ENCODE data around the gene S100A16. TPM values are rescaled to one million over a fixed set of nuclear protein-coding genes. Genes with fewer than 3 reads are reported as not detected.
A peak's percentile ranks its signal among the peaks of the same experiment; 100 is the strongest.

S100A16 gene
- total RNA-seq, 1 donor from 2014 or later: 143 TPM

GRCh38 chr1:153649137-153649862 lies 36.4 kb upstream of the S100A16 start:
- Mint-ChIP-seq H3K4me1 (ENCODE audit: unreplicated experiment) (peaks cover 6% of the 10 kb centered on the region), H3K27ac (ENCODE audit: unreplicated experiment) (peak overlapping the region; percentile 52), H3K9me3 (ENCODE audit: unreplicated experiment) (no peaks in the 10 kb centered on the region), H3K27me3 (ENCODE audit: unreplicated experiment) (no peaks in the 10 kb centered on the region), H3K36me3 (ENCODE audit: unreplicated experiment) (peaks cover 23% of the 10 kb centered on the region), H3K4me3 (ENCODE audit: unreplicated experiment) (no peak overlapping the region)
- TF ChIP-seq CTCF (IDR thresholded peaks at IDR 0.05): no peak
- DNase-seq (ENCODE audit: extremely low spot score, unreplicated experiment): no peak

GRCh38 chr1:153648000-153648643 lies 35.2 kb upstream of the S100A16 start:
- H3K27ac Mint-ChIP-seq (ENCODE audit: unreplicated experiment): no peak overlapping the region
- peaks cover 6% of the 10 kb centered on the region for H3K4me1 Mint-ChIP-seq (ENCODE audit: unreplicated experiment)
- H3K36me3 Mint-ChIP-seq (ENCODE audit: unreplicated experiment): peaks cover 34% of the 10 kb centered on the region
- DNase-seq (ENCODE audit: extremely low spot score, unreplicated experiment): no peak
- no peaks in the 10 kb centered on the region for H3K9me3 Mint-ChIP-seq (ENCODE audit: unreplicated experiment)
- no peaks in the 10 kb centered on the region for H3K27me3 Mint-ChIP-seq (ENCODE audit: unreplicated experiment)
- no peak for TF ChIP-seq CTCF (IDR thresholded peaks at IDR 0.05)
- no peak overlapping the region for H3K4me3 Mint-ChIP-seq (ENCODE audit: unreplicated experiment)

- no peaks in the 10 kb centered on the region for H3K27me3 Mint-ChIP-seq (ENCODE audit: unreplicated experiment)
- peaks cover 37% of the 10 kb centered on the region for H3K36me3 Mint-ChIP-seq (ENCODE audit: unreplicated experiment)
- peaks cover 6% of the 10 kb centered on the region for H3K4me1 Mint-ChIP-seq (ENCODE audit: unreplicated experiment)
- TF ChIP-seq CTCF (IDR thresholded peaks at IDR 0.05): no peak
- H3K4me3 Mint-ChIP-seq (ENCODE audit: unreplicated experiment): no peak overlapping the region
- DNase-seq (ENCODE audit: extremely low spot score, unreplicated experiment): no peak
- peak overlapping the region; percentile 73 for H3K27ac Mint-ChIP-seq (ENCODE audit: unreplicated experiment)
- H3K9me3 Mint-ChIP-seq (ENCODE audit: unreplicated experiment): no peaks in the 10 kb centered on the region
These were observed 34.4 kb upstream of the S100A16 start for GRCh38 chr1:153647346-153647714.

- no peaks in the 10 kb centered on the region for H3K27me3 Mint-ChIP-seq (ENCODE audit: unreplicated experiment)
- H3K4me3 Mint-ChIP-seq (ENCODE audit: unreplicated experiment): no peak overlapping the region
- peaks cover 41% of the 10 kb centered on the region for H3K36me3 Mint-ChIP-seq (ENCODE audit: unreplicated experiment)
- no peaks in the 10 kb centered on the region for H3K9me3 Mint-ChIP-seq (ENCODE audit: unreplicated experiment)
- no peak for TF ChIP-seq CTCF (IDR thresholded peaks at IDR 0.05)
- no peak overlapping the region for H3K27ac Mint-ChIP-seq (ENCODE audit: unreplicated experiment)
- DNase-seq (ENCODE audit: extremely low spot score, unreplicated experiment): no peak
- H3K4me1 Mint-ChIP-seq (ENCODE audit: unreplicated experiment): peaks cover 6% of the 10 kb centered on the region
These were observed 33.9 kb upstream of the S100A16 start for GRCh38 chr1:153646672-153647345.

GRCh38 chr1:153643816-153644215 lies 30.9 kb upstream of the S100A16 start:
- H3K4me1 Mint-ChIP-seq (ENCODE audit: unreplicated experiment): peaks cover 2% of the 10 kb centered on the region
- no peaks in the 10 kb centered on the region for H3K27me3 Mint-ChIP-seq (ENCODE audit: unreplicated experiment)
- DNase-seq (ENCODE audit: extremely low spot score, unreplicated experiment): no peak
- no peak for TF ChIP-seq CTCF (IDR thresholded peaks at IDR 0.05)
- no peak overlapping the region for H3K27ac Mint-ChIP-seq (ENCODE audit: unreplicated experiment)
- H3K4me3 Mint-ChIP-seq (ENCODE audit: unreplicated experiment): no peak overlapping the region
- no peaks in the 10 kb centered on the region for H3K9me3 Mint-ChIP-seq (ENCODE audit: unreplicated experiment)
- peaks cover 57% of the 10 kb centered on the region for H3K36me3 Mint-ChIP-seq (ENCODE audit: unreplicated experiment)
